ENCODE data around the gene PTPRH. TPM values are rescaled to one million over a fixed set of nuclear protein-coding genes. Genes with fewer than 3 reads are reported as not detected.
"Not testable (repeated sequence)": the region's sequence is repeated elsewhere in the genome, so short reads cannot be mapped to it uniquely, and the experiment has no call there.

PTPRH gene
- total RNA-seq, 1 experiment from 2014 or later = 15.9 TPM

GRCh38 chr19:55156202-55157063, 52.9 kb downstream of the PTPRH start:
- peak; percentile 71 for ATAC-seq
- intact Hi-C loops (cut with micrococcal nuclease) = loop anchor here (5.0 kb wide), 1 partner anchor 74 kb away; no protein-coding TSS in a partner anchor
- peak overlapping the region; percentile 67 for H3K27ac ChIP-seq (ENCODE audit: low read depth, low read length)
- H3K36me3 ChIP-seq (ENCODE audit: control insufficient read depth in 1 of 2, insufficient read depth in 2 of 2, low read length in 2 of 2) = peaks cover 0 to 2% of the 10 kb centered on the region in 2 experiments; a peak in 1 of 4 replicates
- H3K9me2 ChIP-seq (ENCODE audit: insufficient read depth) = no peaks in the 10 kb centered on the region
- H4K20me1 ChIP-seq (ENCODE audit: insufficient read depth) = no peaks in the 10 kb centered on the region
- H3K4me1 ChIP-seq (ENCODE audit: control insufficient read depth in 1 of 2, insufficient read depth in 2 of 2, low read length in 2 of 2) = peaks cover 20 to 61% of the 10 kb centered on the region in 2 experiments
- peak overlapping the region; percentile 67 for H3K9ac ChIP-seq (ENCODE audit: low read length)
- no peaks in the 10 kb centered on the region for H3K27me3 ChIP-seq (ENCODE audit: insufficient read depth, low read length)
- ChIA-PET CTCF (interaction anchor here (1.0 to 2.6 kb wide), 3 partner anchors 10 to 15 kb away, joined by 9 to 10 read pairs (median 9); partner anchors contain the start of gene DNAAF3), RAD21 (ENCODE audit: low non-redundant PET in 1 of 2, low total read pairs in 2 of 2, uncharacterized antibody in 2 of 2, unreplicated experiment in 2 of 2) (interaction anchor here (0.6 to 0.8 kb wide), 3 partner anchors 9 to 53 kb away, joined by 3 to 7 read pairs (median 4); partner anchors contain the start of gene PTPRH (in 1 of the 2)), POLR2A (interaction anchor here (0.6 to 1.3 kb wide), 3 partner anchors 9 to 103 kb away, joined by 3 to 13 read pairs (median 5); partner anchors contain the start of gene DNAAF3)
- peak overlapping the region; percentile 61 to 66 for H3K4me3 ChIP-seq (replicated peaks in 1 of 2; ENCODE audit: low read depth in 1 of 2, low read length in 2 of 2)
- no peaks in the 10 kb centered on the region for H3K9me3 ChIP-seq (ENCODE audit: control insufficient read depth in 1 of 2, insufficient read depth in 1 of 2, low read depth in 1 of 2, low read length in 2 of 2)
- peak overlapping the region; percentile 79 for H3K4me2 ChIP-seq (ENCODE audit: low read length)
- no peak overlapping the region for H2AFZ ChIP-seq (ENCODE audit: low read depth, low read length, poor library complexity, severe bottlenecking)
- TF ChIP-seq FOSL1 (IDR thresholded peaks at IDR 0.05; ENCODE audit: low read depth) = no peak
- no peak for TF ChIP-seq ATF3 (IDR thresholded peaks at IDR 0.05)
- TF ChIP-seq EGR1 (IDR thresholded peaks at IDR 0.05; ENCODE audit: low read depth) = no peak; the same call in 1 of the 2 replicates
- no peak for TF ChIP-seq CEBPB (IDR thresholded peaks at IDR 0.05; ENCODE audit: low read depth)
- TF ChIP-seq SIN3A (IDR thresholded peaks at IDR 0.05; ENCODE audit: low read depth) = no peak
- peak; percentile 57 for TF ChIP-seq POLR2AphosphoS5 (IDR thresholded peaks at IDR 0.05; ENCODE audit: low read depth, low read length)
- no peak for TF ChIP-seq ZNF274 (IDR thresholded peaks at IDR 0.05; ENCODE audit: low read depth, low read length)
- TF ChIP-seq, protein P1, sequence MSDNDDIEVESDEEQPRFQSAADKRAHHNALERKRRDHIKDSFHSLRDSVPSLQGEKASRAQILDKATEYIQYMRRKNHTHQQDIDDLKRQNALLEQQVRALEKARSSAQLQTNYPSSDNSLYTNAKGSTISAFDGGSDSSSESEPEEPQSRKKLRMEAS (IDR thresholded peaks at IDR 0.05) = peak; percentile 71; the same call in 1 of the 2 replicates
- TF ChIP-seq, protein P2, sequence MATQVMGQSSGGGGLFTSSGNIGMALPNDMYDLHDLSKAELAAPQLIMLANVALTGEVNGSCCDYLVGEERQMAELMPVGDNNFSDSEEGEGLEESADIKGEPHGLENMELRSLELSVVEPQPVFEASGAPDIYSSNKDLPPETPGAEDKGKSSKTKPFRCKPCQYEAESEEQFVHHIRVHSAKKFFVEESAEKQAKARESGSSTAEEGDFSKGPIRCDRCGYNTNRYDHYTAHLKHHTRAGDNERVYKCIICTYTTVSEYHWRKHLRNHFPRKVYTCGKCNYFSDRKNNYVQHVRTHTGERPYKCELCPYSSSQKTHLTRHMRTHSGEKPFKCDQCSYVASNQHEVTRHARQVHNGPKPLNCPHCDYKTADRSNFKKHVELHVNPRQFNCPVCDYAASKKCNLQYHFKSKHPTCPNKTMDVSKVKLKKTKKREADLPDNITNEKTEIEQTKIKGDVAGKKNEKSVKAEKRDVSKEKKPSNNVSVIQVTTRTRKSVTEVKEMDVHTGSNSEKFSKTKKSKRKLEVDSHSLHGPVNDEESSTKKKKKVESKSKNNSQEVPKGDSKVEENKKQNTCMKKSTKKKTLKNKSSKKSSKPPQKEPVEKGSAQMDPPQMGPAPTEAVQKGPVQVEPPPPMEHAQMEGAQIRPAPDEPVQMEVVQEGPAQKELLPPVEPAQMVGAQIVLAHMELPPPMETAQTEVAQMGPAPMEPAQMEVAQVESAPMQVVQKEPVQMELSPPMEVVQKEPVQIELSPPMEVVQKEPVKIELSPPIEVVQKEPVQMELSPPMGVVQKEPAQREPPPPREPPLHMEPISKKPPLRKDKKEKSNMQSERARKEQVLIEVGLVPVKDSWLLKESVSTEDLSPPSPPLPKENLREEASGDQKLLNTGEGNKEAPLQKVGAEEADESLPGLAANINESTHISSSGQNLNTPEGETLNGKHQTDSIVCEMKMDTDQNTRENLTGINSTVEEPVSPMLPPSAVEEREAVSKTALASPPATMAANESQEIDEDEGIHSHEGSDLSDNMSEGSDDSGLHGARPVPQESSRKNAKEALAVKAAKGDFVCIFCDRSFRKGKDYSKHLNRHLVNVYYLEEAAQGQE (IDR thresholded peaks at IDR 0.05; ENCODE audit: low read depth) = no peak
- TF ChIP-seq EZH2 (IDR thresholded peaks at IDR 0.05) = no peak
- TF ChIP-seq, protein P3, sequence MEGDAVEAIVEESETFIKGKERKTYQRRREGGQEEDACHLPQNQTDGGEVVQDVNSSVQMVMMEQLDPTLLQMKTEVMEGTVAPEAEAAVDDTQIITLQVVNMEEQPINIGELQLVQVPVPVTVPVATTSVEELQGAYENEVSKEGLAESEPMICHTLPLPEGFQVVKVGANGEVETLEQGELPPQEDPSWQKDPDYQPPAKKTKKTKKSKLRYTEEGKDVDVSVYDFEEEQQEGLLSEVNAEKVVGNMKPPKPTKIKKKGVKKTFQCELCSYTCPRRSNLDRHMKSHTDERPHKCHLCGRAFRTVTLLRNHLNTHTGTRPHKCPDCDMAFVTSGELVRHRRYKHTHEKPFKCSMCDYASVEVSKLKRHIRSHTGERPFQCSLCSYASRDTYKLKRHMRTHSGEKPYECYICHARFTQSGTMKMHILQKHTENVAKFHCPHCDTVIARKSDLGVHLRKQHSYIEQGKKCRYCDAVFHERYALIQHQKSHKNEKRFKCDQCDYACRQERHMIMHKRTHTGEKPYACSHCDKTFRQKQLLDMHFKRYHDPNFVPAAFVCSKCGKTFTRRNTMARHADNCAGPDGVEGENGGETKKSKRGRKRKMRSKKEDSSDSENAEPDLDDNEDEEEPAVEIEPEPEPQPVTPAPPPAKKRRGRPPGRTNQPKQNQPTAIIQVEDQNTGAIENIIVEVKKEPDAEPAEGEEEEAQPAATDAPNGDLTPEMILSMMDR (IDR thresholded peaks at IDR 0.05 in 2 of 3, conservative IDR thresholded peaks at IDR 0.05 in 1 of 3; ENCODE audit: borderline replicate concordance in 1 of 3, insufficient read depth in 1 of 3, low read depth in 2 of 3, low read length in 2 of 3) = no peak
- no peak for TF ChIP-seq POLR2A (IDR thresholded peaks at IDR 0.05; ENCODE audit: borderline replicate concordance, extremely low read depth, insufficient read depth, insufficient read length)
- peak; percentile 89 for DNase-seq (ENCODE audit: low read depth, low spot score)
- BruUV-seq (replicated peaks) = no TSS peak
- H3K79me2 ChIP-seq (ENCODE audit: insufficient read depth, low read length) = peaks cover 12% of the 10 kb centered on the region

DNA sequence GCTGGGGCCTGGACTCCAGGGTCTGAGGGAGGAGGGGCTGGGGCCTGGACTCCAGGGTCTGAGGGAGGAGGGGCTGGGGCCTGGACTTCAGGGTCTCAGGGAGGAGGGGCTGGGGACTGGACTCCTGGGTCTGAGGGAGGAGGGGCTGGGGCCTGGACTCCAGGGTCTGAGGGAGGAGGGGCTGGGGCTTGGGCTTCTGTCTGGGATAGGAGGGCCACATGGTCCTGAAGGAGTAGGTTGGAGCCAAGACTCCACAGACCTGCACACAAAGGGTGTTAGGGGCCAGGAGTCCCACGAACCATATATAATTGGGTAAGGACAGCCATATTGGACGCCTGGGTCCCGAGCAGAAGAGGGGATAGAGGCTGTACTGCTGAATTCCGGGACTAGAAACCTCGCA, 53.5 kb downstream of the PTPRH start:
- Histone ChIP-seq H3K9ac (ENCODE audit: low read length) (peak overlapping the region; percentile 67), H3K4me3 (replicated peaks in 1 of 2; ENCODE audit: low read depth in 1 of 2, low read length in 2 of 2) (peak overlapping the region; percentile 61 to 66), H3K79me2 (ENCODE audit: insufficient read depth, low read length) (peaks cover 12% of the 10 kb centered on the region), H3K4me1 (ENCODE audit: control insufficient read depth in 1 of 2, insufficient read depth in 2 of 2, low read length in 2 of 2) (peaks cover 18 to 58% of the 10 kb centered on the region in 2 experiments), H3K27ac (ENCODE audit: low read depth, low read length) (peak overlapping the region; percentile 67), H3K4me2 (ENCODE audit: low read length) (peak overlapping the region; percentile 79)
- not testable (repeated sequence) for H2AFZ ChIP-seq (ENCODE audit: low read depth, low read length, poor library complexity, severe bottlenecking); H3K9me2 ChIP-seq (ENCODE audit: insufficient read depth); H3K9me3 ChIP-seq (ENCODE audit: control insufficient read depth in 1 of 2, insufficient read depth in 1 of 2, low read depth in 1 of 2, low read length in 2 of 2); BruUV-seq (replicated peaks); ATAC-seq; H3K27me3 ChIP-seq (ENCODE audit: insufficient read depth, low read length); DNase-seq (ENCODE audit: low read depth, low spot score); H3K36me3 ChIP-seq (ENCODE audit: control insufficient read depth in 1 of 2, insufficient read depth in 2 of 2, low read length in 2 of 2); H4K20me1 ChIP-seq (ENCODE audit: insufficient read depth)
- POLR2A ChIA-PET = interaction anchor here (0.9 to 1.3 kb wide), 2 partner anchors 8 to 10 kb away, joined by 5 to 13 read pairs; partner anchors contain the start of gene DNAAF3
- intact Hi-C loops (cut with micrococcal nuclease) = loop anchor here (5.0 kb wide), 1 partner anchor 73 kb away; no protein-coding TSS in a partner anchor
- RAD21 ChIA-PET (ENCODE audit: low non-redundant PET in 1 of 2, low total read pairs in 2 of 2, uncharacterized antibody in 2 of 2, unreplicated experiment in 2 of 2) = interaction anchor here in 1 of 2 experiments (0.8 kb wide), 1 partner anchor 9 kb away, joined by 3 read pairs; no protein-coding TSS in a partner anchor
- CTCF ChIA-PET = interaction anchor here (1.0 to 2.6 kb wide), 3 partner anchors 10 to 14 kb away, joined by 9 to 10 read pairs (median 9); partner anchors contain the start of gene DNAAF3
